ENCODE data around the gene SNED1.

The SNED1 gene

GRCh38 chr2:240960309-240960970 is 38.0 kb upstream of the SNED1 start:
- DNase-seq (ENCODE audit: low read depth in 3 of 3): no peak

DNA sequence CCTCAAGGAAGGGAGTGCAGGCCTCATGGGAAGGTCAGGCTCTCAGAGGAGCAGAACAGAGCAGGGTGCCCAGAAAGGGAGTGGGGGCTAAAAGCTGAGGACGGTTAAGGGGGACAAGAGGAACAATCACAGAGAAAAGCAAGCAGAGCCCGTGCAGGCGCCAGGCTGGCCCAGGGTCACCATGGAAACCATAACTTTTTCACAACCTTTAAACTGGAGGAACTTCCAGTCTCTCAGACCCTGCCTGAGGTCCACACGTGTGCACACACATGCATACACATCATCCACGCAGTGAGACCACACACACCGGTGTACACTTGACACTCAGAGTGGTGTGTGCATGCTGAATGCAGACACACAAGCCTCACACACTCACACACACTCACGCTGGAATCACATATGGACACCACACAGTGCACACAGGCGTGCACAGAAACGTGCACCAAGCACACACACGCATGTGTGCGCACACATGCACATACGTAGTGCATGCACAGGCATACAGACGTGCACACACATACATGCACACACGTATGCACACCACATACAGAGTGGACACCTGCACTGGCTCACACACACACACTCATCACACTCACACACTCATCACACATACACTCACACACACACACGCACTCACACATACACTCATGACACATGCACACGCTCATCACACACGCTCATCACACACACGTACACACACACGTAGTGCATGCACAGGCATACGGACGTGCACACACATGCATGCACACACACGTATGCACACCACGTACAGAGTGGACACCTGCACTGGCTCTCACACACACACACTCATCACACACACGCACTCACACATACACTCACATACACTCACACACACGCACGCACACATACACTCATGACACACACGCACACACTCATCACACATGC is 37.2 kb upstream of the SNED1 start:
- DNase-seq (ENCODE audit: low read depth in 3 of 3): no peak

DNA sequence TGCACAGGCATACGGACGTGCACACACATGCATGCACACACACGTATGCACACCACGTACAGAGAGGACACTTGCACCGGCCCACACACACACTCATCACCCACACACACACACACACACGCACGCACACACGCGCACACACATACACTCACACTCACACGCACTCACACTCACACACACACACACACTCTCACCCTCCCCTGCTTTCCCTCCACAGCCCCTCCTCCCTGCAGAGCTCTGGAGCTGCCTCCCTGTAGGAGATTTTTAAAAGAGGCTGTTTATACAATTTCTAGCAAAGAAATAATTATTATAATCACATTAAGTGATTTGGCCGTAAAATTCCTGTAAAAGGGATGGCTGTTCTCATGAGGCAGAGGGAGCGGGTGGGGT is 36.5 kb upstream of the SNED1 start:
- DNase-seq (ENCODE audit: low read depth in 3 of 3): no peak

DNA sequence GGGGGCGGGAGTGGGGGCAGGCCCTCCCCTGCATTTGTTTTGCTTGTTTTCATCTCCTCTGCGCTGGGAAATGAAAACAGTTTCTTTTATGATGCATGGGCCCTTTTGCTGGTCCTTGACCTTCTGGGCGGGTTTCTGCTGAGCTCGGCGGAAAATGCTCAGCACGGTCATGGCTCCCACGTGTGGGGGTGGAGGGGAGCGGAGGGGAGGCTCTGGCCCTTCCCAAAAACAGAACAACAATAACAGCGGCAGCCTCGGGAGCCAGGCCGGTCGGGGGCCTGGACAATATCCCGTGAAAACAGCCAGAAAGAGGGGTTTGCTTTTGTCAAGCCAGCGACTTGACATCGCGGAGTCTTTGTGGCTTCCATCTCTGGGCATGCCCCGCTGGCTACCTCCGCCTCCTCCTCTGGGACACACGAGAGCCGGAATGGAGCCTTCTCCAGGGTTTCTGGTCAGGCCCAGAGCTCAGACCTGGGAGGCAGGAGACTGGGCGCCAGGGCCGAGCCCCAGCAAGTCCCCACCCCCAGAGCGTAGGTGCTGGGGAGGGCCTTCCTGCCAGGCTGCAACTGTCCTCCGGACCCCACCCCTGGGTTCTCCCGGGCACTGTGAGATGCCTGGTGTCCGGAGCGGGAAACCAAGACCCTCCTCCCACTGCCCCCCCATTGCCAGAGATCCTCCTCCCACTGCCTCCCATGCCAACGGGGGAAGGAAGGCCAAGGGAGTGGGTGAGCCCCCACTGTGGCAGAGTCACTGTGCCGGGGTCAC is 35.9 kb upstream of the SNED1 start:
- DNase-seq (ENCODE audit: low read depth in 3 of 3): no peak

GRCh38 chr2:240963065-240963867 is 35.2 kb upstream of the SNED1 start:
- DNase-seq (ENCODE audit: low read depth in 3 of 3): no peak

GRCh38 chr2:240963868-240964703 is 34.3 kb upstream of the SNED1 start:
- no peak for DNase-seq (ENCODE audit: low read depth in 3 of 3)

DNA sequence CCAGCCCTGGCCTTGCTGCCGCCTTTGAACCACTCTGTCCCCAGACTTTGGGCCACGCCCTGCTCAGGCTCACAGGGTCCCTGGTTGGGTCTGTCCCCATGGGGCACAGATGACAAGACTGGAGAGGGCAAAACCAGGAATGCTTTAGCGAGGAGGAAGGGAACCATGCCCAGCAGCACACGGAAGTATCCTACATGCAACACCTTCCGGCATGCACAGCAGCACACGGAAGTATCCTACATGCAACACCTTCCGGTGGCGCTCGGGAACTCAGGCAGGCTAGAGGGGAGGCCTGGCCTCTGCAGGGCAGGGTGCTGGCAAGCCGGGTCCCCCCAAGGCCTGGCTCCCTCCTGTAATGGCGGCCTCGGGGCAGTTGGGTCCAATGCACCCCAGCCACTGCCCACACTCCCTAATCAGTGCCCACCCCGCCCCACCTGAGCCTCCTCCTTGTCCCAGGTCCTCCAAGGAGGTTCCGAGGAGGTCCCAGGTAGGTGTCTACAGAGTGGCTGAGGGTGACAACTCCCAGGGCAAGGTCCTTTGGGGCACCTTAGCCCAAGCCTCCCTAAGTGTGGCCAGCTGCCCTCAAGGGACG is 33.6 kb upstream of the SNED1 start:
- DNase-seq (ENCODE audit: low read depth in 3 of 3): no peak

- no peak for DNase-seq (ENCODE audit: low read depth in 3 of 3)
Measured at GRCh38 chr2:240965296-240965904, 33.0 kb upstream of the SNED1 start.

GRCh38 chr2:240965905-240966456 is 32.4 kb upstream of the SNED1 start:
- no peak for DNase-seq (ENCODE audit: low read depth in 3 of 3)

DNA sequence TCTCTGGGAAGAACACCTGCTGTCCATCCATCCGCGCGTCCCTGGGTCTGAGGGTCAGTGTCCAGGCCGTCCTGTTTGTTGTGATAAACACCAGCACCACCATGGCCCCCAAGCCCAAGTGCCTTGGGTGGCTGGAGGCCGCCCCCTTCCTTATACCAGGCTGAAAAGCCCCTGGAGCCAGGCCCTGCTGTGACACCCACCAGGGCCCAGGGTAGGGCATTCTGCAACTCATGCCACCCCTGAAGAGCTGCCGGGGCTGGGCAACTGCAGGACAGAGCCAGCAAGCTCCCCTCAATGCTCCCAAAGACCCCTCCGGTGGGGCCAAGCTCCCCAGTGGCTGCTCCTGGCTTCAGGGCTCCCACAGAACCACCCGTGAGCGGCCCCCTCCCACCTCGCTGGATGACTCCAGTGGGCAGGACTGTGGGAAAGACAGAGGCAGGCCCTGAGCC is 31.9 kb upstream of the SNED1 start:
- no peak for DNase-seq (ENCODE audit: low read depth in 3 of 3)

- no peak for DNase-seq (ENCODE audit: low read depth in 3 of 3)
Measured at GRCh38 chr2:240966906-240967680, 31.3 kb upstream of the SNED1 start.

DNA sequence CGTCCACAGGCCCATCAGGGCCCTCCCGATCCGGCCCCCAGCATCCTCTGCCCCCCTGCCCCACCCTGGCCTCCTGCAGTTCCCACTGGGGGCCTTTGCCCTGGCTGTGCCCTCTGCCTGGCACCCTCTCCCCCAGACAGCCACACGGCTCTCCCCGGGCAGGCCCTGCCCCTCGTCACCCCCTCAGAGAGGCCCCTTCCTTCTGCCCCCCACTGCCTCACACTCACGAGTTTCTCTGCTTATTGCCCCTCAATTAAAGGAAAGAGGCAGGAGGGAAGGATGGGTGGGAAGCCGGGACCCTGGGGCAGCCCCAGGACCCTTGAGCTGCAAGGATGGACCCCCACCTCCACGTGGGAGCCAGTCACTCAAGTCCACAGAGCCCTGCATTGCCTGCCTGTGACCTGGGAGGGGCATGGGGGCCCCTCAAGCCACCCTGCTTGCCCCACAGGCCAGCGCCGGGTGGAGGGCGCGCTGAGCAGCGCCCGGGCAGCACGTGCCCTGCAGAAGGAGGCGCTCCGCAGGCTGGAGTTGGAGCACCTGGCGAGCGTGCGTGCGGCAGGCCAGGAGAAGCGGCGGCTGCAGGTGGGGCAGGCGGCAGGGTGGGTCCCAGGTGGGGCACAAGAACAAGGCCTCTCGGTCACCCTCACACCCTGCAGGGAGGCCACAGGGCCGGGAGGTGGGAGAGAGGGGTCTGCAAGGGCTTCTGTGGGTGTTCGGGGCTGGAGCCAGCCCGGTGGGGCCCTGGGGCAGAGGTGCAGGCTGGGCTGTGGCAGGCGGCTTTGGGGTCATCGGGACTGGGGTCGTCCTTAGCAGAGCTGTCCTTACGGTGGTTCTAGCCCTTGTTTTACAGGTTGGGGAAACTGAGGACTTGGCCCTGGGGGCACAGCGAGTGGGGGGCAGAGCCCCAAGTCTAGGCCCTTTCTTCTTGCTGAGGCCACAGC is 30.5 kb upstream of the SNED1 start:
- no peak for DNase-seq (ENCODE audit: low read depth in 3 of 3)

DNA sequence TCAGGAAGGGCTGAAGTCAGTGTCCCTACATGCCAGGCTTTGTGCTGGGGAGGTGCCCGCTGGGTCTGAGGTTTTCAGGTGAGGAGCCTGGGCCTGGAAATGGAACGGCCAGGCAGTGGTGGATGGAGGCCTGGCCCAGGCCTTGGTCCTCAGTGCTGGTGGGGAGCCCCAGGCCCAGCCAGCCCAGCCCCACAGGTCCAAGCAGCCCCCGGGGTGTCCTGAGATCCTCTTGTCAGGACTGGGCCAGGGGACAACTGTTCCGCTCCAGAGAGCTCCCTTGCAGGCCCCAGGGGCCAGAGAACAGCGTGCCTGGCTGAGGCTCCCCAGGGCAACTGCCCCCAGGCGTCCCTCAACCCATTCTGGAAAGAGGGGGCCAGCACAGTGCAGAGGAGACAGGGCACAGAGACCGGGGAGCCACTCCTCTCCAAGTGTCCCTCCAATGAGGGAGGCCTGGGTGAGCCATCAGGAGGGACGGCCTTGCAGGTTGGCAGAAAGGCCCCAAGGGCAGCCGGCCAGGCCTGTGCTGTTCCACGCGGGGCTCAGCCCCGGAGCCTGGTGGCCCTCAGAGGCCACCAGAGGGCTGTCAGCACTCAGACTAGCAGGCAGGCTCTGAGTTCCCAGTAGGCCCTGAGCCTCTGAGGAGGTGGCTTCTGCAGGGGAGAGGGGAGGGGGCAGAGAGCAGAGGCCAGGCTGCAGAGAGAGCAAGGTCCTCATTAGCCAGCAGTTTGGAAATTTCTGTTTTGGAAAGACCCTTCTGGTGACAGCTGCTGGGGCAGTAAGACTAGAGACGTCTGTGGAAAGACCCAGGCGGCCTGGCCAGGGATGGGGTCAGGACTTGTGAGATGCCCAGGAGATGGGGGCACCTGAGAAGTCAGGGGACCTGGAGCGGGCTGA is 29.4 kb upstream of the SNED1 start:
- no peak for DNase-seq (ENCODE audit: low read depth in 3 of 3)

- DNase-seq (ENCODE audit: low read depth in 3 of 3): no peak
Measured at GRCh38 chr2:240970104-240970503, 28.3 kb upstream of the SNED1 start.

DNA sequence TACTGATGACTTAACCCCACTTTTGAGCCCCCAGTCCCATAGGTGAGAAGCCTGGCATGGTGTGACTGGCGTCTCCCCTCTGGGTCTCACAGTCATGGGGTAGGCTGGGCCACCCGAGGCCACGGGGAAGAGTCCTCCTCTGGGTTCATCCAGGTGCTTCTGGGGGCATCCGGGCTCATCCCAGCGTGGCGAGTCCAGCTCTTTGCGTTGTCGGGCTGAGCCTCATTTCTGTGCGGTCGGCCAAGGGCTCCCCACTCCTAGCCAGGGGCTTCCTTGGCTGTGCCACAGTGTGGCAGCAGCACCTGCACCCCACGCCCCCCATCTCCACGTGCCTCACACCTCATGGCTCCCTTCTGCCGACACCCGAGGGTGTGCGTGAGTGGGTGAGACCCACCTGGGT is 27.6 kb upstream of the SNED1 start:
- DNase-seq (ENCODE audit: low read depth in 3 of 3): no peak

GRCh38 chr2:240972201-240972600 is 26.2 kb upstream of the SNED1 start:
- no peak for DNase-seq (ENCODE audit: low read depth in 3 of 3)

Data from stimulated activated CD4-positive, alpha-beta T cell treated with anti-CD3 and anti-CD28 coated beads, TNF-alpha, amount 100 ng/mL, for 4 hours (primary cell).